K562 (cell line): Measurements from ENCODE around the gene WNK1. TPM values are rescaled to one million over a fixed set of nuclear protein-coding genes. Genes with fewer than 3 reads are reported as not detected.

Experiments
- CSDE1 ChIP-seq, 2 experiments: fragments of 450-650 bp; IDR thresholded peaks; 2 replicates each; pipeline ENCODE4 v1.6.1; 2016; ENCODE audit warnings: mild to moderate bottlenecking in 1 of 2
- ERF ChIP-seq: fragments of 450-650 bp; formaldehyde crosslinking; IDR thresholded peaks from 2 replicates; pipeline ENCODE4 v1.4.0; 2020; ENCODE audit warnings: mild to moderate bottlenecking, mixed read lengths
- FOXK2 ChIP-seq, 2 experiments: fragments of 450-650 bp; IDR thresholded peaks in 1 of 2; conservative IDR thresholded peaks in 1 of 2; 2 replicates each; pipeline ENCODE4 v1.6.1; 2016; ENCODE audit warnings: low read depth in 2 of 2, mild to moderate bottlenecking in 1 of 2
- GMEB1 ChIP-seq: fragments of 250-450 bp; sonication (Bioruptor Pico); IDR thresholded peaks from 2 replicates; pipeline ENCODE4 v1.4.0; 2020; ENCODE audit warnings: mild to moderate bottlenecking
- GTF2A2 ChIP-seq: IDR thresholded peaks from 2 replicates; pipeline ENCODE4 v1.6.1; 2016; ENCODE audit warnings: mild to moderate bottlenecking, missing genetic modification characterization, missing compliant biosample characterization
- HOXB6 ChIP-seq: fragments of 250-450 bp; sonication (Bioruptor Pico); IDR thresholded peaks from 2 replicates; pipeline ENCODE4 v1.5.1; 2022; ENCODE audit warnings: mild to moderate bottlenecking, borderline replicate concordance
- NCOA4 ChIP-seq: fragments of 450-650 bp; IDR thresholded peaks from 2 replicates; pipeline ENCODE4 v1.6.1; 2018; ENCODE audit warnings: mild to moderate bottlenecking; ENCODE audit not compliant: partially characterized antibody
- RBM39 ChIP-seq: fragments of 200-400 bp; formaldehyde crosslinking; optimal IDR thresholded peaks from 2 replicates; pipeline ENCODE3; 2018; ENCODE audit warnings: low read depth, low read length
- U2AF1 ChIP-seq: fragments of 200-400 bp; formaldehyde crosslinking; optimal IDR thresholded peaks from 2 replicates; pipeline ENCODE3; 2017; ENCODE audit warnings: mild to moderate bottlenecking, low read depth, low read length, moderate library complexity
- ZBTB12 ChIP-seq: fragments of 250-450 bp; sonication (Bioruptor Pico); IDR thresholded peaks from 2 replicates; pipeline ENCODE4 v1.4.0; 2020
- ZNF316 ChIP-seq: fragments of 450-650 bp; IDR thresholded peaks from 2 replicates; pipeline ENCODE4 v1.6.1; 2016
- ZNF445 ChIP-seq: fragments of 250-450 bp; sonication (Bioruptor Pico); IDR thresholded peaks from 2 replicates; pipeline ENCODE4 v1.4.0; 2020; ENCODE audit warnings: low read depth, mild to moderate bottlenecking, moderate library complexity
- polyA plus RNA-seq, 8 experiments: library from polyadenylated mRNA; depleted of rRNA in 4 of 8; stranded (reverse) in 5 of 8; unstranded in 3 of 8; fragments of >200 nt; fragmentation: Nextera tagmentation in 2 of 8; fragmentation: Illumina TruSeq in 1 of 8; extraction: Ambion mirVana in 2 of 8; extraction: Trizol in 1 of 8; gene quantifications; 2 replicates each; pipeline versions ENCODE4 v1.2.1 to v1.2.3, GENCODE V29; 2011 to 2014; ENCODE audit warnings: inconsistent platforms in 1 of 8, missing spikeins in 1 of 8
- total RNA-seq, 7 experiments: library from RNA; depleted of rRNA in 6 of 7; stranded (reverse); fragments of >200 nt in 6 of 7; fragmentation: Illumina TruSeq in 2 of 7; extraction: Trizol in 2 of 7; gene quantifications; 2 replicates each; pipeline versions ENCODE4 v1.2.1 to v1.2.3, GENCODE V29; 2011 to 2021; ENCODE audit warnings: low replicate concordance in 1 of 7
- TF ChIP-seq, protein P1 (sequence below): fragments of 200-600 bp; sonication (generic); IDR thresholded peaks from one replicate; pipeline ENCODE4 v1.6.1; 2012; ENCODE audit warnings: mild to moderate bottlenecking, low read depth, low read length, inconsistent platforms

Gene WNK1
- total and polyA plus RNA-seq, 9 of the 15 experiments (the other 6 are each of a cell fraction or from before 2014, with no cell fraction given) = 4.3 to 73.9 (median 31.0) TPM

GRCh38 chr12:911191-911826 lies 158.9 kb downstream of the WNK1 start (continued):
- TF ChIP-seq, protein P1, sequence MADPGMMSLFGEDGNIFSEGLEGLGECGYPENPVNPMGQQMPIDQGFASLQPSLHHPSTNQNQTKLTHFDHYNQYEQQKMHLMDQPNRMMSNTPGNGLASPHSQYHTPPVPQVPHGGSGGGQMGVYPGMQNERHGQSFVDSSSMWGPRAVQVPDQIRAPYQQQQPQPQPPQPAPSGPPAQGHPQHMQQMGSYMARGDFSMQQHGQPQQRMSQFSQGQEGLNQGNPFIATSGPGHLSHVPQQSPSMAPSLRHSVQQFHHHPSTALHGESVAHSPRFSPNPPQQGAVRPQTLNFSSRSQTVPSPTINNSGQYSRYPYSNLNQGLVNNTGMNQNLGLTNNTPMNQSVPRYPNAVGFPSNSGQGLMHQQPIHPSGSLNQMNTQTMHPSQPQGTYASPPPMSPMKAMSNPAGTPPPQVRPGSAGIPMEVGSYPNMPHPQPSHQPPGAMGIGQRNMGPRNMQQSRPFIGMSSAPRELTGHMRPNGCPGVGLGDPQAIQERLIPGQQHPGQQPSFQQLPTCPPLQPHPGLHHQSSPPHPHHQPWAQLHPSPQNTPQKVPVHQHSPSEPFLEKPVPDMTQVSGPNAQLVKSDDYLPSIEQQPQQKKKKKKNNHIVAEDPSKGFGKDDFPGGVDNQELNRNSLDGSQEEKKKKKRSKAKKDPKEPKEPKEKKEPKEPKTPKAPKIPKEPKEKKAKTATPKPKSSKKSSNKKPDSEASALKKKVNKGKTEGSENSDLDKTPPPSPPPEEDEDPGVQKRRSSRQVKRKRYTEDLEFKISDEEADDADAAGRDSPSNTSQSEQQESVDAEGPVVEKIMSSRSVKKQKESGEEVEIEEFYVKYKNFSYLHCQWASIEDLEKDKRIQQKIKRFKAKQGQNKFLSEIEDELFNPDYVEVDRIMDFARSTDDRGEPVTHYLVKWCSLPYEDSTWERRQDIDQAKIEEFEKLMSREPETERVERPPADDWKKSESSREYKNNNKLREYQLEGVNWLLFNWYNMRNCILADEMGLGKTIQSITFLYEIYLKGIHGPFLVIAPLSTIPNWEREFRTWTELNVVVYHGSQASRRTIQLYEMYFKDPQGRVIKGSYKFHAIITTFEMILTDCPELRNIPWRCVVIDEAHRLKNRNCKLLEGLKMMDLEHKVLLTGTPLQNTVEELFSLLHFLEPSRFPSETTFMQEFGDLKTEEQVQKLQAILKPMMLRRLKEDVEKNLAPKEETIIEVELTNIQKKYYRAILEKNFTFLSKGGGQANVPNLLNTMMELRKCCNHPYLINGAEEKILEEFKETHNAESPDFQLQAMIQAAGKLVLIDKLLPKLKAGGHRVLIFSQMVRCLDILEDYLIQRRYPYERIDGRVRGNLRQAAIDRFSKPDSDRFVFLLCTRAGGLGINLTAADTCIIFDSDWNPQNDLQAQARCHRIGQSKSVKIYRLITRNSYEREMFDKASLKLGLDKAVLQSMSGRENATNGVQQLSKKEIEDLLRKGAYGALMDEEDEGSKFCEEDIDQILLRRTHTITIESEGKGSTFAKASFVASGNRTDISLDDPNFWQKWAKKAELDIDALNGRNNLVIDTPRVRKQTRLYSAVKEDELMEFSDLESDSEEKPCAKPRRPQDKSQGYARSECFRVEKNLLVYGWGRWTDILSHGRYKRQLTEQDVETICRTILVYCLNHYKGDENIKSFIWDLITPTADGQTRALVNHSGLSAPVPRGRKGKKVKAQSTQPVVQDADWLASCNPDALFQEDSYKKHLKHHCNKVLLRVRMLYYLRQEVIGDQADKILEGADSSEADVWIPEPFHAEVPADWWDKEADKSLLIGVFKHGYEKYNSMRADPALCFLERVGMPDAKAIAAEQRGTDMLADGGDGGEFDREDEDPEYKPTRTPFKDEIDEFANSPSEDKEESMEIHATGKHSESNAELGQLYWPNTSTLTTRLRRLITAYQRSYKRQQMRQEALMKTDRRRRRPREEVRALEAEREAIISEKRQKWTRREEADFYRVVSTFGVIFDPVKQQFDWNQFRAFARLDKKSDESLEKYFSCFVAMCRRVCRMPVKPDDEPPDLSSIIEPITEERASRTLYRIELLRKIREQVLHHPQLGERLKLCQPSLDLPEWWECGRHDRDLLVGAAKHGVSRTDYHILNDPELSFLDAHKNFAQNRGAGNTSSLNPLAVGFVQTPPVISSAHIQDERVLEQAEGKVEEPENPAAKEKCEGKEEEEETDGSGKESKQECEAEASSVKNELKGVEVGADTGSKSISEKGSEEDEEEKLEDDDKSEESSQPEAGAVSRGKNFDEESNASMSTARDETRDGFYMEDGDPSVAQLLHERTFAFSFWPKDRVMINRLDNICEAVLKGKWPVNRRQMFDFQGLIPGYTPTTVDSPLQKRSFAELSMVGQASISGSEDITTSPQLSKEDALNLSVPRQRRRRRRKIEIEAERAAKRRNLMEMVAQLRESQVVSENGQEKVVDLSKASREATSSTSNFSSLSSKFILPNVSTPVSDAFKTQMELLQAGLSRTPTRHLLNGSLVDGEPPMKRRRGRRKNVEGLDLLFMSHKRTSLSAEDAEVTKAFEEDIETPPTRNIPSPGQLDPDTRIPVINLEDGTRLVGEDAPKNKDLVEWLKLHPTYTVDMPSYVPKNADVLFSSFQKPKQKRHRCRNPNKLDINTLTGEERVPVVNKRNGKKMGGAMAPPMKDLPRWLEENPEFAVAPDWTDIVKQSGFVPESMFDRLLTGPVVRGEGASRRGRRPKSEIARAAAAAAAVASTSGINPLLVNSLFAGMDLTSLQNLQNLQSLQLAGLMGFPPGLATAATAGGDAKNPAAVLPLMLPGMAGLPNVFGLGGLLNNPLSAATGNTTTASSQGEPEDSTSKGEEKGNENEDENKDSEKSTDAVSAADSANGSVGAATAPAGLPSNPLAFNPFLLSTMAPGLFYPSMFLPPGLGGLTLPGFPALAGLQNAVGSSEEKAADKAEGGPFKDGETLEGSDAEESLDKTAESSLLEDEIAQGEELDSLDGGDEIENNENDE = no peak
- TF ChIP-seq ZBTB12 (CRISPR knock-in tag) = no peak
- TF ChIP-seq ZNF445 (CRISPR knock-in tag) = no peak
- no peak for TF ChIP-seq ZNF316
- no peak for TF ChIP-seq HOXB6 (CRISPR knock-in tag)
- no peak for TF ChIP-seq NCOA4
- TF ChIP-seq ERF = no peak
- TF ChIP-seq GMEB1 (CRISPR knock-in tag) = no peak
- no peak for TF ChIP-seq RBM39
- no peak for TF ChIP-seq GTF2A2
- no peak for TF ChIP-seq CSDE1 (IDR thresholded peaks at IDR 0.05)
- no peak for TF ChIP-seq U2AF1
- TF ChIP-seq FOXK2 (conservative IDR thresholded peaks at IDR 0.05 in 1 of 2, IDR thresholded peaks at IDR 0.05 in 1 of 2; ENCODE audit: low read depth in 2 of 2) = no peak
